WTC11 (cell line): Measurements from ENCODE around the gene RSU1. TPM values are rescaled to one million over a fixed set of nuclear protein-coding genes. Genes with fewer than 3 reads are reported as not detected.

Experiments used
- ATAC-seq: fragments of 200-7000 bp; cut with Tn5 transposase; 2 replicates; pipeline ENCODE4 v1.10.0; 2021; ENCODE audit warnings: mild to moderate bottlenecking, moderate library complexity
- CTCF ChIA-PET: fragments of 300-600 bp; sonication (Branson Sonifier 250); formaldehyde crosslinking; loops from one replicate; lab custom pipeline; 2021; ENCODE audit warnings: antibody characterized with exemption; lab: Charles Lee
- POLR2A ChIA-PET: fragments of 350-600 bp; sonication (Branson Sonifier 250); formaldehyde crosslinking; loops from one replicate; lab custom pipeline; 2021; ENCODE audit warnings: antibody characterized with exemption; lab: Charles Lee
- DNase-seq: peaks from one replicate; pipeline ENCODE4 v3.0.0; 2021; ENCODE audit warnings: low spot score
- H3K27ac Mint-ChIP-seq: 2 replicates; pipeline ENCODE4 v1.8.0; 2021; ENCODE audit warnings: mixed read lengths
- H3K27me3 Mint-ChIP-seq: 2 replicates; pipeline ENCODE4 v1.8.0; 2021; ENCODE audit warnings: low read depth, mild to moderate bottlenecking, moderate library complexity, mixed read lengths
- H3K36me3 Mint-ChIP-seq: 2 replicates; pipeline ENCODE4 v1.8.0; 2021; ENCODE audit warnings: mixed read lengths
- H3K4me1 Mint-ChIP-seq: 2 replicates; pipeline ENCODE4 v1.8.0; 2022; ENCODE audit warnings: mixed read lengths
- H3K4me3 Mint-ChIP-seq: 2 replicates; pipeline ENCODE4 v1.8.0; 2021; ENCODE audit warnings: mild to moderate bottlenecking, moderate library complexity, mixed read lengths
- H3K9me3 Mint-ChIP-seq: 2 replicates; pipeline ENCODE4 v1.8.0; 2021; ENCODE audit warnings: mixed read lengths
- AFF4 ChIP-seq: sonication (generic); formaldehyde crosslinking; IDR thresholded peaks from 2 replicates; pipeline ENCODE4 v1.8.1; 2023; ENCODE audit warnings: mild to moderate bottlenecking, missing genetic modification reagents, borderline replicate concordance
- E2F4 ChIP-seq: sonication (generic); formaldehyde crosslinking; IDR thresholded peaks from 2 replicates; pipeline ENCODE4 v1.8.1; 2022; ENCODE audit warnings: low read depth, mild to moderate bottlenecking, moderate library complexity, missing genetic modification reagents, borderline replicate concordance
- ELF4 ChIP-seq: sonication (generic); formaldehyde crosslinking; IDR thresholded peaks from 2 replicates; pipeline ENCODE4 v1.8.1; 2022; ENCODE audit warnings: low read depth, mild to moderate bottlenecking, moderate library complexity, missing genetic modification reagents
- ESRRA ChIP-seq: sonication (generic); formaldehyde crosslinking; IDR thresholded peaks from 2 replicates; pipeline ENCODE4 v1.8.1; 2022; ENCODE audit warnings: mild to moderate bottlenecking, missing genetic modification reagents, borderline replicate concordance
- FOXP4 ChIP-seq: sonication (generic); formaldehyde crosslinking; IDR thresholded peaks from 2 replicates; pipeline ENCODE4 v1.8.0; 2022; ENCODE audit warnings: mild to moderate bottlenecking, missing genetic modification reagents
- NFYB ChIP-seq: sonication (generic); formaldehyde crosslinking; conservative IDR thresholded peaks from 2 replicates; pipeline ENCODE4 v1.8.0; 2022; ENCODE audit warnings: low read depth, missing genetic modification reagents
- RORB ChIP-seq: fragments of 250-450 bp; sonication (Bioruptor Pico); IDR thresholded peaks from 2 replicates; pipeline ENCODE4 v1.9.0; 2021; ENCODE audit warnings: mild to moderate bottlenecking
- SMAD3 ChIP-seq: sonication (generic); formaldehyde crosslinking; IDR thresholded peaks from 2 replicates; pipeline ENCODE4 v1.8.0; 2022; ENCODE audit warnings: missing genetic modification reagents, mild to moderate bottlenecking, borderline replicate concordance
- SP1 ChIP-seq: sonication (generic); formaldehyde crosslinking; conservative IDR thresholded peaks from 2 replicates; pipeline ENCODE4 v1.8.1; 2022; ENCODE audit warnings: missing genetic modification reagents
- STAT6 ChIP-seq: sonication (generic); formaldehyde crosslinking; conservative IDR thresholded peaks from 2 replicates; pipeline ENCODE4 v1.8.1; 2023; ENCODE audit warnings: mild to moderate bottlenecking, low read depth, missing genetic modification reagents, moderate library complexity
- TCF7 ChIP-seq: sonication (generic); formaldehyde crosslinking; IDR thresholded peaks from 2 replicates; pipeline ENCODE4 v1.8.0; 2022; ENCODE audit warnings: mild to moderate bottlenecking, low read depth, missing genetic modification reagents, moderate library complexity
- TP53 ChIP-seq: sonication (generic); formaldehyde crosslinking; IDR thresholded peaks from 2 replicates; pipeline ENCODE4 v1.8.1; 2023; ENCODE audit warnings: mild to moderate bottlenecking, missing genetic modification reagents
- ZNF317 ChIP-seq: sonication (generic); formaldehyde crosslinking; IDR thresholded peaks from 2 replicates; pipeline ENCODE4 v1.8.1; 2023; ENCODE audit warnings: low read depth, mild to moderate bottlenecking, moderate library complexity, missing genetic modification reagents, borderline replicate concordance
- ZNF396 ChIP-seq: fragments of 250-450 bp; sonication (Bioruptor Pico); IDR thresholded peaks from 2 replicates; pipeline ENCODE4 v1.8.0; 2021; ENCODE audit warnings: mild to moderate bottlenecking, moderate library complexity, borderline replicate concordance
- total RNA-seq: library from RNA; stranded (reverse); gene quantifications from 3 replicates; pipeline ENCODE4 v1.2.3, GENCODE V29; 2021
- TF ChIP-seq, protein P1 (sequence below): fragments of 250-450 bp; sonication (Bioruptor Pico); conservative IDR thresholded peaks from 2 replicates; pipeline ENCODE4 v1.9.0; 2021; ENCODE audit warnings: mild to moderate bottlenecking
- TF ChIP-seq, protein P2 (sequence below): fragments of 250-450 bp; sonication (Bioruptor Pico); IDR thresholded peaks from 2 replicates; pipeline ENCODE4 v1.9.0; 2021; ENCODE audit warnings: mild to moderate bottlenecking
- TF ChIP-seq, protein P3 (sequence below): fragments of 250-450 bp; sonication (Bioruptor Pico); IDR thresholded peaks from 2 replicates; pipeline ENCODE4 v2.1.2; 2022; ENCODE audit warnings: mild to moderate bottlenecking, moderate library complexity
- TF ChIP-seq, protein P4 (sequence below): sonication (generic); formaldehyde crosslinking; IDR thresholded peaks from 2 replicates; pipeline ENCODE4 v1.8.0; 2023; ENCODE audit warnings: missing genetic modification reagents
- TF ChIP-seq, protein P5 (sequence below): sonication (generic); formaldehyde crosslinking; IDR thresholded peaks from 2 replicates; pipeline ENCODE4 v1.8.0; 2023; ENCODE audit warnings: mild to moderate bottlenecking, missing genetic modification reagents

RSU1 gene
- total RNA-seq, 1 experiment from 2014 or later, result 46.4 TPM

DNA sequence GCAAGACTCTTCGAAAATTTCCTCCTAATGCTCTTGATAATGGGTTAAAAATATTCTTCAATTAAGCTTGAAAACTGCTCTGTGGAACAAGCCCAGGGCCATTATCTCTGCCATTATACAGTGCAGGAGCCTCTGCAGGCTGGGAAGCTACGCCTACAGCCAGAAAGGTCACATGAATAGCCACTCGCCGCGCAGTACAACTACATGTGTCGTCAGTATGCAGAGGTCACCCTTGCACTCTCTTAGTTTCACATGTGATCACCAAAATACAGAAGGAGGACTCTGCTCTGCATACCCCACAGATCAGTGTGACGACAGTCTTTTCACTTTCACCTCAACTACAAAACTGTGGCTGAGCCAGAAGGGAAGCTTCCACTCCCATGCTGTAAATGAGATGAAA, 153.8 kb downstream of the RSU1 start:
- POLR2A ChIA-PET, result no interaction called here
- no peak overlapping the region for H3K4me3 Mint-ChIP-seq
- H3K9me3 Mint-ChIP-seq, result no peaks in the 10 kb centered on the region
- H3K4me1 Mint-ChIP-seq, result no peaks in the 10 kb centered on the region
- H3K27me3 Mint-ChIP-seq, result no peaks in the 10 kb centered on the region
- no peak overlapping the region for H3K27ac Mint-ChIP-seq
- ATAC-seq (no peak), DNase-seq (no peak)
- H3K36me3 Mint-ChIP-seq, result no peaks in the 10 kb centered on the region
- TF ChIP-seq ZNF317 (no peak), TP53 (CRISPR knock-in tag) (no peak), E2F4 (no peak), NFYB (CRISPR knock-in tag) (no peak), ELF4 (CRISPR knock-in tag) (no peak), SP1 (CRISPR knock-in tag) (no peak), TCF7 (CRISPR knock-in tag) (no peak), SMAD3 (CRISPR knock-in tag) (no peak), STAT6 (CRISPR knock-in tag) (no peak), AFF4 (CRISPR knock-in tag) (no peak), ESRRA (CRISPR knock-in tag) (no peak), RORB (no peak), FOXP4 (CRISPR knock-in tag) (no peak), ZNF396 (no peak)
- TF ChIP-seq, protein P1, sequence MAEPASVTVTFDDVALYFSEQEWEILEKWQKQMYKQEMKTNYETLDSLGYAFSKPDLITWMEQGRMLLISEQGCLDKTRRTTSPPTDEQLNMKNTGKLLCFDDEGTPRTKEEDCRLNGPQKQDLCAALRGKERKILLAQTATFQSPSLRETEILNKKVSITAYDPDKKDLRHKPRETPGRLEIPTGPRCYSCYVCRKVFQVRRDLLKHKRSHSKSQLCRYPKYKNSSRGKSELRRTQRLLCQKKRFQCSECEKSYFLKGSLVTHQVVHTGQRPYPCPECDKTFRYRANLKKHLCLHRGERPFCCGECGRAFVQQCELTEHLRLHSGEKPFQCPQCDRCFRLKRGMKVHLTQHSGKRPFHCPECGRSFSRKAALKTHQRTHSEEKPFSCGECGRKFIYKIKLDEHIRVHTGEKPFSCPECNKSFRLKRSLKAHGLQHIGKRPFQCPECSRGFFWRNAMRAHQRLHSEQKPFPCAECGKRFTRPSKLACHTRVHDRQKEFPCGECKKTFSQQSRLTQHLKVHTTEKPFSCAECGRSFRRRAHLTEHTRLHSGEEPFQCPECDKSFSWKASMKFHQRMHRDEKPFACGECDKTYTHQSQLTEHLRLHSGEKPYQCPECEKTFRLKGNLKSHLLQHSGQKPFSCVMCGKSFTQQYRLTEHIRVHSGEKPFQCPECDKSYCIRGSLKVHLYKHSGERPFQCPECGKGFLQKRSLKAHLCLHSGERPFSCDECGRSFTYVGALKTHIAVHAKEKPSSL (CRISPR knock-in tag), result no peak
- TF ChIP-seq, protein P2, sequence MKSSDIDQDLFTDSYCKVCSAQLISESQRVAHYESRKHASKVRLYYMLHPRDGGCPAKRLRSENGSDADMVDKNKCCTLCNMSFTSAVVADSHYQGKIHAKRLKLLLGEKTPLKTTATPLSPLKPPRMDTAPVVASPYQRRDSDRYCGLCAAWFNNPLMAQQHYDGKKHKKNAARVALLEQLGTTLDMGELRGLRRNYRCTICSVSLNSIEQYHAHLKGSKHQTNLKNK (CRISPR knock-in tag), result no peak
- TF ChIP-seq, protein P3, sequence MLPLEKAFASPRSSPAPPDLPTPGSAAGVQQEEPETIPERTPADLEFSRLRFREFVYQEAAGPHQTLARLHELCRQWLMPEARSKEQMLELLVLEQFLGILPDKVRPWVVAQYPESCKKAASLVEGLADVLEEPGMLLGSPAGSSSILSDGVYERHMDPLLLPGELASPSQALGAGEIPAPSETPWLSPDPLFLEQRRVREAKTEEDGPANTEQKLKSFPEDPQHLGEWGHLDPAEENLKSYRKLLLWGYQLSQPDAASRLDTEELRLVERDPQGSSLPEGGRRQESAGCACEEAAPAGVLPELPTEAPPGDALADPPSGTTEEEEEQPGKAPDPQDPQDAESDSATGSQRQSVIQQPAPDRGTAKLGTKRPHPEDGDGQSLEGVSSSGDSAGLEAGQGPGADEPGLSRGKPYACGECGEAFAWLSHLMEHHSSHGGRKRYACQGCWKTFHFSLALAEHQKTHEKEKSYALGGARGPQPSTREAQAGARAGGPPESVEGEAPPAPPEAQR (CRISPR knock-in tag), result no peak
- TF ChIP-seq, protein P4, sequence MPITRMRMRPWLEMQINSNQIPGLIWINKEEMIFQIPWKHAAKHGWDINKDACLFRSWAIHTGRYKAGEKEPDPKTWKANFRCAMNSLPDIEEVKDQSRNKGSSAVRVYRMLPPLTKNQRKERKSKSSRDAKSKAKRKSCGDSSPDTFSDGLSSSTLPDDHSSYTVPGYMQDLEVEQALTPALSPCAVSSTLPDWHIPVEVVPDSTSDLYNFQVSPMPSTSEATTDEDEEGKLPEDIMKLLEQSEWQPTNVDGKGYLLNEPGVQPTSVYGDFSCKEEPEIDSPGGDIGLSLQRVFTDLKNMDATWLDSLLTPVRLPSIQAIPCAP (CRISPR knock-in tag), result no peak
- TF ChIP-seq, protein P5, sequence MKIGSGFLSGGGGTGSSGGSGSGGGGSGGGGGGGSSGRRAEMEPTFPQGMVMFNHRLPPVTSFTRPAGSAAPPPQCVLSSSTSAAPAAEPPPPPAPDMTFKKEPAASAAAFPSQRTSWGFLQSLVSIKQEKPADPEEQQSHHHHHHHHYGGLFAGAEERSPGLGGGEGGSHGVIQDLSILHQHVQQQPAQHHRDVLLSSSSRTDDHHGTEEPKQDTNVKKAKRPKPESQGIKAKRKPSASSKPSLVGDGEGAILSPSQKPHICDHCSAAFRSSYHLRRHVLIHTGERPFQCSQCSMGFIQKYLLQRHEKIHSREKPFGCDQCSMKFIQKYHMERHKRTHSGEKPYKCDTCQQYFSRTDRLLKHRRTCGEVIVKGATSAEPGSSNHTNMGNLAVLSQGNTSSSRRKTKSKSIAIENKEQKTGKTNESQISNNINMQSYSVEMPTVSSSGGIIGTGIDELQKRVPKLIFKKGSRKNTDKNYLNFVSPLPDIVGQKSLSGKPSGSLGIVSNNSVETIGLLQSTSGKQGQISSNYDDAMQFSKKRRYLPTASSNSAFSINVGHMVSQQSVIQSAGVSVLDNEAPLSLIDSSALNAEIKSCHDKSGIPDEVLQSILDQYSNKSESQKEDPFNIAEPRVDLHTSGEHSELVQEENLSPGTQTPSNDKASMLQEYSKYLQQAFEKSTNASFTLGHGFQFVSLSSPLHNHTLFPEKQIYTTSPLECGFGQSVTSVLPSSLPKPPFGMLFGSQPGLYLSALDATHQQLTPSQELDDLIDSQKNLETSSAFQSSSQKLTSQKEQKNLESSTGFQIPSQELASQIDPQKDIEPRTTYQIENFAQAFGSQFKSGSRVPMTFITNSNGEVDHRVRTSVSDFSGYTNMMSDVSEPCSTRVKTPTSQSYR (CRISPR knock-in tag), result no peak
- TF ChIP-seq, all 79 proteins: peak for 0
- CTCF ChIA-PET, result no interaction called here
